GM21529 (cell line): Measurements from ENCODE around the gene CELSR2.

Experiments used
- ATAC-seq: cut with Tn5 transposase; IDR thresholded peaks from one replicate; pipeline ENCODE4 v1.9.1; 2021; ENCODE audit not compliant: unreplicated experiment

Gene CELSR2

GRCh38 chr1:109251277-109252166 is 2.2 kb downstream of the CELSR2 start:
- ATAC-seq, result no peak

- no peak for ATAC-seq
Observed at GRCh38 chr1:109252167-109252892, 3.0 kb downstream of the CELSR2 start.

- no peak for ATAC-seq
Observed at GRCh38 chr1:109252893-109253802, 3.8 kb downstream of the CELSR2 start.

GRCh38 chr1:109253803-109254620 is 4.7 kb downstream of the CELSR2 start:
- ATAC-seq, result no peak

GRCh38 chr1:109254621-109255096 is 5.3 kb downstream of the CELSR2 start:
- no peak for ATAC-seq

- no peak for ATAC-seq
Observed at GRCh38 chr1:109255097-109255651, 5.8 kb downstream of the CELSR2 start.

GRCh38 chr1:109255678-109256077 is 6.3 kb downstream of the CELSR2 start:
- no peak for ATAC-seq

GRCh38 chr1:109256085-109256484 is 6.7 kb downstream of the CELSR2 start:
- ATAC-seq, result no peak

GRCh38 chr1:109256971-109257681 is 7.8 kb downstream of the CELSR2 start:
- no peak for ATAC-seq

GRCh38 chr1:109257682-109258421 is 8.5 kb downstream of the CELSR2 start:
- ATAC-seq, result no peak

- no peak for ATAC-seq
Observed at GRCh38 chr1:109258481-109259466, 9.4 kb downstream of the CELSR2 start.

- ATAC-seq, result no peak
Observed at GRCh38 chr1:109259674-109260557, 10.6 kb downstream of the CELSR2 start.

- ATAC-seq, result no peak
Observed at GRCh38 chr1:109261006-109261405, 11.7 kb downstream of the CELSR2 start.

- no peak for ATAC-seq
Observed at GRCh38 chr1:109261578-109261977, 12.2 kb downstream of the CELSR2 start.

GRCh38 chr1:109262231-109263055 is 13.1 kb downstream of the CELSR2 start:
- ATAC-seq, result no peak

GRCh38 chr1:109263234-109263596 is 13.9 kb downstream of the CELSR2 start:
- ATAC-seq, result no peak
